SKM-1 (cell line): ENCODE data around the gene TAP2.
"Not testable (repeated sequence)": the region's sequence is repeated elsewhere in the genome, so short reads cannot be mapped to it uniquely, and the experiment has no call there.

Source experiments
- DNase-seq: peaks from one replicate; lab custom pipeline; 2025; ENCODE audit not compliant: unreplicated experiment; lab: John Stamatoyannopoulos, UW

TAP2 gene

GRCh38 chr6:32838114-32838958, at the start of gene TAP2:
Gene TAP2 (minus strand): TSS chr6:32838739. CDS start chr6:32838233, 506 bp downstream.
- DNase-seq = peak; percentile 89

- DNase-seq = no peak
Observed at GRCh38 chr6:32887616-32888015, 49.1 kb upstream of the TAP2 start.

- no peak for DNase-seq
Observed at GRCh38 chr6:32886681-32887383, 48.3 kb upstream of the TAP2 start.

- DNase-seq = peak; percentile 30
Observed at GRCh38 chr6:32885698-32886286, 47.3 kb upstream of the TAP2 start.

GRCh38 chr6:32883789-32884188, 45.2 kb upstream of the TAP2 start:
- DNase-seq = no peak

GRCh38 chr6:32882879-32883250, 44.3 kb upstream of the TAP2 start:
- DNase-seq = no peak

GRCh38 chr6:32880962-32881361, 42.4 kb upstream of the TAP2 start:
- not testable (repeated sequence) for DNase-seq

- no peak for DNase-seq
Observed at GRCh38 chr6:32879691-32880090, 41.2 kb upstream of the TAP2 start.

- DNase-seq = no peak
Observed at GRCh38 chr6:32876603-32877002, 38.1 kb upstream of the TAP2 start.

GRCh38 chr6:32873947-32874346, 35.4 kb upstream of the TAP2 start:
- not testable (repeated sequence) for DNase-seq

- peak; percentile 29 for DNase-seq
Observed at GRCh38 chr6:32868257-32868788, 29.8 kb upstream of the TAP2 start.

GRCh38 chr6:32867554-32868256, 29.2 kb upstream of the TAP2 start:
- DNase-seq = no peak

GRCh38 chr6:32867022-32867477, 28.5 kb upstream of the TAP2 start:
- DNase-seq = no peak

GRCh38 chr6:32865724-32866443, 27.3 kb upstream of the TAP2 start:
- DNase-seq = no peak

GRCh38 chr6:32862725-32863124, 24.2 kb upstream of the TAP2 start:
- DNase-seq = no peak

- no peak for DNase-seq
Observed at GRCh38 chr6:32860674-32861073, 22.1 kb upstream of the TAP2 start.

GRCh38 chr6:32858194-32858593, 19.7 kb upstream of the TAP2 start:
- DNase-seq = no peak

- no peak for DNase-seq
Observed at GRCh38 chr6:32857156-32857891, 18.8 kb upstream of the TAP2 start.

- no peak for DNase-seq
Observed at GRCh38 chr6:32855467-32856174, 17.1 kb upstream of the TAP2 start.
